Fibroblast of the conjunctiva (primary cell): ENCODE measurements around the gene SCN2A.
A peak's percentile ranks its signal among the peaks of the same experiment; 100 is the strongest.
"Not testable (repeated sequence)": the region's sequence is repeated elsewhere in the genome, so short reads cannot be mapped to it uniquely, and the experiment has no call there.

Experiments used
- DNase-seq: peaks from one replicate; pipeline ENCODE4 v3.0.0-alpha.2; 2010; ENCODE audit warnings: low read depth

The SCN2A gene

GRCh38 chr2:165328272-165328671 is 89.1 kb downstream of the SCN2A start:
- DNase-seq = no peak

- DNase-seq = not testable (repeated sequence)
Measured at GRCh38 chr2:165344276-165344675, 105.1 kb downstream of the SCN2A start.

- no peak for DNase-seq
Measured at GRCh38 chr2:165348441-165348840, 109.2 kb downstream of the SCN2A start.

GRCh38 chr2:165349181-165349580 is 110.0 kb downstream of the SCN2A start:
- no peak for DNase-seq

GRCh38 chr2:165357758-165358157 is 118.5 kb downstream of the SCN2A start:
- peak; percentile 62 for DNase-seq

GRCh38 chr2:165361514-165361913 is 122.3 kb downstream of the SCN2A start:
- DNase-seq = no peak

- no peak for DNase-seq
Measured at GRCh38 chr2:165369131-165369897, 130.1 kb downstream of the SCN2A start.

- DNase-seq = no peak
Measured at GRCh38 chr2:165369898-165370296, 130.7 kb downstream of the SCN2A start.

GRCh38 chr2:165371356-165371755 is 132.1 kb downstream of the SCN2A start:
- no peak for DNase-seq

GRCh38 chr2:165373278-165374010 is 134.2 kb downstream of the SCN2A start:
- peak; percentile 0 for DNase-seq

- no peak for DNase-seq
Measured at GRCh38 chr2:165376571-165376975, 137.4 kb downstream of the SCN2A start.

GRCh38 chr2:165382362-165382761 is 143.1 kb downstream of the SCN2A start:
- no peak for DNase-seq

GRCh38 chr2:165390875-165391274 is 151.7 kb downstream of the SCN2A start:
- DNase-seq = no peak

- no peak for DNase-seq
Measured at GRCh38 chr2:165391791-165392190, 152.6 kb downstream of the SCN2A start.

GRCh38 chr2:165398603-165399002 is 159.4 kb downstream of the SCN2A start:
- DNase-seq = not testable (repeated sequence)

- DNase-seq = peak; percentile 79
Measured at GRCh38 chr2:165401285-165401852, 162.2 kb downstream of the SCN2A start.

GRCh38 chr2:165402162-165402561 is 162.9 kb downstream of the SCN2A start:
- DNase-seq = no peak

- DNase-seq = no peak
Measured at GRCh38 chr2:165406173-165406572, 167.0 kb downstream of the SCN2A start.

GRCh38 chr2:165407466-165407865 is 168.3 kb downstream of the SCN2A start:
- DNase-seq = no peak

- no peak for DNase-seq
Measured at GRCh38 chr2:165408186-165408585, 169.0 kb downstream of the SCN2A start.

GRCh38 chr2:165410276-165410675 is 171.1 kb downstream of the SCN2A start:
- DNase-seq = no peak

GRCh38 chr2:165414187-165414586 is 175.0 kb downstream of the SCN2A start:
- DNase-seq = no peak

GRCh38 chr2:165417009-165417408 is 177.8 kb downstream of the SCN2A start:
- no peak for DNase-seq
